Frontal cortex (tissue), 4 donors: Measurements from ENCODE around the gene ZCCHC2. TPM values are rescaled to one million over a fixed set of nuclear protein-coding genes. Genes with fewer than 3 reads are reported as not detected.

Experiments used
- DNase-seq, 2 donors: peaks; one replicate each; pipeline ENCODE4 v3.0.0; 2012; ENCODE audit warnings: low spot score in 2 of 2
- FAIRE-seq: peaks from 2 replicates; lab custom pipeline; 2012; peaks lifted over from hg19 to GRCh38; lab: Jason Lieb, UNC
- total RNA-seq: library from RNA; depleted of rRNA; stranded (reverse); fragments of >200 nt; gene quantifications from one replicate; pipeline ENCODE4 v1.2.3, GENCODE V29; 2014
- donor health status: control.
- donor health status: control.
- donor health status: control.

Gene ZCCHC2
- total RNA-seq, 1 donor from 2014 or later = 13.5 TPM

DNA sequence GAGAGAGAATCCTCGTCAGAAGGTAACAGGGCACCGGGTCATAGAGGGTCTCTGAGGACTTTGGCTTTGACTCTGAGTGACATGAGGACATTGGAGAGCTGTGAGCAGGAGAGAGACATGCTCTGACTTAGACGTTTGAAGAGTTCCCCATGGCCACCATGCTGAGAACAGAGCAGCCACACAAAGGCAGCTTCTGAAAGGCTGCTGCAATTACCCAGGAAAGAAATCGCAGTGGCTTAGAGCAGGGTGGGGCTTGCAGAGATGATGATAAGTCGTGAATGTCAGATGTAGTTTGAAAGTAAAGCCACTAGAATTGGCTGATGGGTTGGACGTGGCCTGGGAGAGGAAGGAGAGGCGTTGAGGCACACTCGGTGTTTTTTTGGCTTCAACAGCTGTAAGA lies 79.0 kb downstream of the ZCCHC2 start:
- no peak for FAIRE-seq
- DNase-seq = no peak

DNA sequence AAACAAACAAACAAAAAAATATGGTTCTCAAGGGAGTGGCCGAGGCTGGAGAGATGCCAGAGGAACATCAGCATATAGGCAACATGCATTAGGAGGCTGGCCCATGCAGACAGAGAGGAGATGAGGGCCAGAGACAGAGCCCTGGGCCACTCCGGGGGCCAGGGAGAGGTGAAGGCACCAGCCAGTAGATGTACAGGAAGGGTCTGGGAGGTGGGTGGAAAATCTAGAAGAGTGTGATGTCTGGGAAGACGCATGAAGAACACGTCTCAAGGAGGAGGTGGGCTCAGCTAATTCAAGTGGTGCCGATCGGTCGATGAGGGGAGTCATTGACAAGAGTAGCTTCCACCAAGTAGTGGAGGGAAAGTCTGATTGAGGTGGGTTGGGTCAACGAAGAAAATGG lies 79.9 kb downstream of the ZCCHC2 start:
- DNase-seq (no peak), FAIRE-seq (no peak)

DNA sequence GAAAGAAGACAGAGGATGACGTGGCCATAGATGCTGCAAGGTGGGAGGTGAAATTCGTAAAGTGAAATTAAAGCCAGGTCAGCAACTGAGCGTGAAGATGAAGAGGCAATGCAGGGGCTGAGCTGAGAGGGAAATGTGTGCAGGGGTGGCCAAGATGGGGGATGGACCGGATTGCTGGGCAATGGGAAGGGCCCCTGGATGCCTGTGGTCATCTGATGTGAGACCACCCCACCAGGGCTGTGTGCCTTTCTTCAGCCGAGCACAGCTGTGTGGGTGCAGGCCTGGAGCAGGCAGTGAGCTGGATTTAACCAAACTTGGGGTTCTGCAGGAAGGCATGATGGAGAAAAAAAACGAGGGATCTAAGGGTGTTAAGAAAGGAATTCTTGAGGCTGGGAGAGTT lies 80.4 kb downstream of the ZCCHC2 start:
- DNase-seq (no peak), FAIRE-seq (no peak)

DNA sequence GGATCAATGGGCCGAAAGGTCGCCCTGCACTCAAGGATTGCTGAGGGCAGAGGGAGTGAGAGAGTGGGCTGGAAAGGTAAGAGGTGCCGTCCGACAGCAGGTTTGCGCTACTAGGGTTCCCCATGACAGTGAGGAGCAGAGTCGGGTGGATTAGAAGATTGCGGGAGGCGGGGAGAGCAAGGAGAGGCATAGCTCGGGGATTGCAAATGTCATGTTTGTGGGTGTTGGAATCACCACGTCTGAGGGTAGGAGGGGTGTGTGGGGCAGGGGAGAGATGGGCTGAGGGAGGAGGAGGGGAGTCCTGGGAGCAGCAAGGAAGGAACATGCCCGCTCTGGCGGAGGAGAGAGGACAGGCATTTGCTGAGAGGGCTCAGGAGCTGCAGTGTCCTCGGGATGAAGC lies 81.2 kb downstream of the ZCCHC2 start:
- DNase-seq = no peak
- no peak for FAIRE-seq

DNA sequence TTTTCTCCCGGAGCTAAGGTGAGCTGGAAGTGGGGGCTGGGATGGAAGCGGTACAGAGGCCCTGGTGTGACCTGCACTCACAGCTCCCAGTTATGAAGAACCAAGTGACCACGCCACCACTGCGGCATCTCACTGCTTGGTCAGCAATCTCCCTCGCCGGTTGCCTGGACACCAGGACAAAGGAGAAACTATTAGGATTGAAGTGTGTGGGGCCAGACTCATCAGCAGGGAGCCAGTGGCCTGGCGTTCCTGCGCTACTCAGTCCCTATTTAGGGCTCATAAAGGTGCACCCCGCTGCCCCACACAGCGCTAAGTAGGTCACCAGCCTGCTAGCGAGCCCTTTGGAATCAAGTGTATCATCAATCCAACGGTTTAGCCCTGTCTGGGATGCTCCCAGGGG lies 82.9 kb downstream of the ZCCHC2 start:
- FAIRE-seq (no peak), DNase-seq (no peak)

DNA sequence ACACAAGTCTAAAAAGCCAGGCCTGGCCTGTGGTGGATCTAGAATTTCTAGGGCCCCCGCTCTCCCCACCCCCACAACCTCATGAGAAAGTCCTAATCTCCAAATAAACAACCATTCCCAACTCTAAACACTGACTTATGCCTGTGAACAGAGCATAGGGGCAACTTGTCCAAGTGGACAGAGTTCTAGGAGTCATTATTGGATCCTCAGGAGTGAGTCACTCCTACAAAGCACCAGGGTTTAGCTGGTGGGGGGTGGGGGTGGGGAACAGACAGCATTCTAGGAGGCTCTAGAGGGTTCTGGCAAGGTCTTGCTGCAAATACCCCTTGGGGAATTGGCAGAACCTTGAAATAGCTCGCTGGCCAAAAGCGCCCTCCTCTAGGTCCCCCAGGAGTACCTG lies 83.3 kb downstream of the ZCCHC2 start:
- DNase-seq (no peak), FAIRE-seq (no peak)

DNA sequence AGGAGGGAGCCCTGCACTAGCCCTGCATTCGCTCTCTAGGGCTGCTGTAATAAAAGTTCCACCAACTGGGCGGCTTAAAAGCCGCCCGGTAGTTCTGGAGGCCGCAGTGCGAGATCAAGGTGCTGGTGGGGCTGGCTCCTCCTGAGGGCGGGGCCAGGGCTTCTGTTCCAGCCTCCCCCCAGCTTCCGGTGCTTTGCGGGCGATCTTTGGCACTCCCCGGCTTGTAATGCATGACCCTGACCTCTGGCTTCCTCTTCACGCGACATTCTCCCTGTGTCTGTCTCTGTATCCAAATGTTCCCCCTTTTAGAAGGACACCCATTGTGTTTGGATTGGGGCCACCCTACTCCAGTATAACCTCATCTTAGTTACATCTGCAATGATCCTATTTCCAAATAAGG lies 84.5 kb downstream of the ZCCHC2 start:
- DNase-seq (no peak), FAIRE-seq (no peak)

DNA sequence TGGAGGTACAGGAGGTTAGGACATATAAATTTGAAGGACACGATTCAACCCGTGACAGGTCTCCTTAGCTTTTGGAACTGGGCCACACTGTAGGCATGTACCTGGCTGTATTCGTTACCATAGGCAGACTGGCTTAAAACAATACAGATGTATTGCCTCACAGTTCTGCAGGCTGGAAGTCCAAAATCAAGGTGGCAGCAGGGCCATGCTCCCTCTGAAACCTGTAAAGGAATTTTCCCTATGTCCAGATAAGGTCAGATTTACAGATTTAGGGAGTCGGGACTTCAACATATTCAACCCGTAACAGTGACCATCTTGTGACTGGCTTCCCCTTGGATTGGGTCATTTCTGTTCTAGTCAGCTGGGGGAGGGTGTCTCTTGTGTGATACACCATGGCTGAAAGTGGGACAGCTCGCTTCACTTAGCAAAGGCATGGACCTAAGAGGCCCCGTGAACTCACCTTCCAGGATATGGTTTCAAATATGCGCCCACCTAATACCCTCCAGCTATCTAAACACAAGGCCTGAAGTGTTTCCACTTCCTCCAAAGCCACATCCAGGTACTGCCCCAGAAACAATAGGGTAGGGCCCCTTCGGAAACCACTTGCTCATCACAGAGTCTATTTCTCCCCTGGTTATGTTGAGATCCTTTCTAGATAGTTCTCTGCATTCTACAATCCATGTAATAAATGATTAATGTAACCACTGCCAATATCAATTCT lies 85.0 kb downstream of the ZCCHC2 start:
- DNase-seq (no peak), FAIRE-seq (no peak)

DNA sequence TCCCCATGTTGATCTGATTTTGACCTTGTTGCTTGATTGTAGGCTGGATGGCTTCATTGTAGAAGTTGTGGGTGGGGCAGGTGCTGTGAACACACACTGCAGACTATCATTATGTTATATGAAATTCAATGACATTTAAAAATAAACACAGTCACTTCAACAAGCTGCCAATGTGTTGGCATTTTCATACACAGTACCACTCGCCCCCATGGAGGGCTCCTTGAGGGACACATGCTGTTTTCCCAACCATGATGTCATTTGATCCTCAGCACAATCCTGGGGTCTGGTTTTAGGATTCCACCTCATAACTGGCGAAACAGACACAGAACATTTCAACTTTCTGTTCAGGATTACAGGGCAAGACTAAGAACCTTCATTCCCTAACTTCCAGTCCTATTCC lies 86.9 kb downstream of the ZCCHC2 start:
- no peak for FAIRE-seq
- no peak for DNase-seq

DNA sequence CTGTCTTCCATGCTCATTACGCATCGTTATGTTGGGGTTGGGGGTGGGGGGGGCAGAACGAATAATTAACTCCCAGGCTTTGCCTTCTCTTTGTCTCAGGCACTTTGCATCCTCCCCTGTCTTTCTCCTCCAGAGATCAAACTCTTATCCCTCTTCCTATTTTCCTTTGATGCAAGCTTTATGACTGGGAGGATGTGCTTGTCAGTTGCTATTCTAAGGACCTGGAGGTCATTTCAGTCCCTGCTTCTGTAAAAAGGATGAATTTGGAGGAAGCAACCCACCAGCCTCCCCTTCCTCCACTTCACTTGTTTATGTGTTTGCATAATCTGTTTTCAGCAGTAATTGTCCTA lies 87.5 kb downstream of the ZCCHC2 start:
- FAIRE-seq (no peak), DNase-seq (no peak)

DNA sequence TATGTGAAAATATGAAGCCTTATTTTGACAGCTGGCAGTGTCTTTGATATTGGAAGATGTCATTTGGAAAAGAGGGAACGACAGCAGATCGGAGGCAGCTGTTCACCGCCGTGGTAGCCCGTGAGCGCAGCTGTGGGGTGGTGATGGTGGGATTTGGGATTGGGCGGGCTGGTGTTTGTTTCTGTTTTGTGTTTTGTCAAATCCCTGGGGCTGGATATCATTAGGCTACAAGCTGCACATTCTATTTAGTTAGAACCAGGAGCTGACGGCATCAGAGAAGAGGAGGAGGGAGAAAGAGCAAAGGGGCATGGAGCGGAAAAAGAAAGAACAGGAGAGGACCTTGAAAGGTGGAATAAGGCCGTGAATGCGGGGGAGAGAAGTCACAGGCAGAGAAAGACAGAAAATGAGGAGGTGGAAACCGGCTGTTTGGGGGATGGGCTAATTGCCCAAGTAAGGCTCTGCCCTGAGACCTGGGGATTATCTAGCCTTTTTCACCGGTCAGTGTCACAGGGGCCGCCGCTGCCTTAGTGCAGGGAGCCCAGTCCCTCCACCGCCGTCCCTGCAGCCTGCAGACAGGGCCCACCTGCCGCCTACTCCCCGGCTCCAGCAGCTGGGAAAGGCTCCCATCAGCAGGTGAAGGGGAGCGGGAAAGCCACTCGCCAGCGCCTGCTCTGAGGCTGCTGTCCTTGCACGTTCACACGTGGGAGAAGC lies 88.0 kb downstream of the ZCCHC2 start:
- FAIRE-seq = no peak
- no peak for DNase-seq

DNA sequence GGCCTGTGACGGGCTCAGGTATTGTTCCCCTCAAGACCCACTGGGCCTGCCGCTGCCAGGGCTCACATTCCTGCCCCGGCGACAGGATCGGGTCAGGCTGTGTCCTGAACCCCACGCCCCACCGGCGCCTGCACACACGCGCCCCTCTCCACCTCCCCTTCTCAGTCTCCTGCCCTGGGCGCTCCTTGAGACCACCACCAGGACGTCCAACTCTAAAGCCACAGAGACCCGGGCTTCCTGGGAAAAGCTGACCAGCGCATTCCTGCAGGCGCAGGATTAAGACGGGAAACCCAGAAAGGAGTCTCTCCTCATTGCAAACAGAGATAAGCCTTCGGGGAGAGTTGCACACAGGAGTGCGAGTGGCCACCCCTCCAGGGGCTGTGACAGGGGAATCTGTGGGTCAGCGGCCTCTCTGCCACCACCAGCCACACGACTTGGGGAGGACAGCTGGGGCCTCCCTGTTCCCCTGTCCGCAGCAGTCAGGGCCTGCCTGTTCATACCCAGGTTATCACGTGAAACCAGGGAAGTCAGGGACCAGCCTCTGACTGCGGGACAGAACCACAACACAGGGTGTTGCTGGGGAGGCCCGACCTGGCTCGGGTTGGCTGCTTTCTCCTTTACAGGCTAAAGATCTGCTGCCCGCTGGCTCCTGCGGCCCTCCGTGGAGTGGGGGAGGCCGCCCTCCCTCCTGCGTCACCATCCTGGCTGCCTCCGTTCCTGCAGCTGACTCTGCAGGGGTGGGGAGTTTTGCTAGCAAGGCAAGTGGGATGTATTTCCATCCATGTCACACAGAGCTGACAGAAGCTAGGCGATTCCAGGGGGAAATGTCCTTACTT lies 88.8 kb downstream of the ZCCHC2 start:
- DNase-seq = no peak
- no peak for FAIRE-seq

DNA sequence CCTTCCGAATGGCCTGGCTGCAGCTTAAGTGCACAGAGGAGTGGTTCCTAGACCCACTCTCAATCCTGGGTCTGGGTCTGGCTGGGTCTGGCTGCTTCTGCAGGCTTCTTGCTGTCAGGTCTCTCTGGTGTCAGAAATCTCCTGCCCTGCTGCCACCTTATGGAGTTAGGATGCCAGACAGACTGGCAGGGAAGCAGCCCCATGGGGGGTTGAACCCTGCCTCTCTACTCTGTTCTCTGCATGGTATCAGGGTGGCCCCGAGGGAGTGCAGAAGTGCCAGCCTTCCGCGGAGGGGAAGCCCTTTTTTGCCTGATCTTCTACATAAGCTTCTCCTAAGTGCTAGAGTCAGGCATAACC lies 89.4 kb downstream of the ZCCHC2 start:
- FAIRE-seq = no peak
- DNase-seq = no peak

DNA sequence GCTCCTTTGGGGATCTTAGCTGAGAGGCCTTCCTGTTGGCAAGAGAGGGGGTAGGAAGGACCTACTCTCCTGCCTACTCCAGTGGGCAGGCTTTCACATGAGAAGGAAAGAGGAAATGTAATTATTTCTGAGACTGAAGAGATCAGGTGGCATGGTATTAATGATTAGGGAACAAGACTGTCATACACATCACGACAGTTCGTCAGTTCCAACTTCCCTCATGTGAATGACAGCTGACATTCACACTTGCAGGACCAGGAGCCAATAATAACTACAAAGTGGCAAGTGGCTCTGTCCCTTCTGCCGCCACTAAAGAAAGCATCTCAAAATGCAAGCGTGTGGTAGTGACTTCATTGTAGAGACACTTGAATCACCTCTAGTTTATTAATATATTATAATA lies 90.0 kb downstream of the ZCCHC2 start:
- no peak for DNase-seq
- FAIRE-seq = no peak

DNA sequence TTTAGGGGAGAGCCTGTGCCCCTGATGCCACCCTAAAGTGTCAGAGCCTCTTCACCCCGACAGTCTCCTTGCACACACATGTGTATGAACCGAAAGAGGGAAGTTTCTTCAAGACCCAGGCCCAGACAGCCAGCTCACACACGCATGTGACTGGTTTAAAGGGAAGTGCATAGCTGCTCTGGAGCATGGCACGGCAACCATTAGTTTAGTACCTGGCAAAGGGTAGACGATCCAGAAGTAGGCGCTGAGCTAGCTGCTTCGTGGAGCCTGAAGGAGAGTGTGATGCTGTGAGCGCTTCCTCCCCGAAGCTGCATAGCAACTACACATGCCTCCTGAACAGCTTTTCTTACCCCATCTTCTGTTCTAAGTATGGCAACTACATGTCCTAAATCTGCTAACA lies 91.7 kb downstream of the ZCCHC2 start:
- DNase-seq (no peak), FAIRE-seq (no peak)

DNA sequence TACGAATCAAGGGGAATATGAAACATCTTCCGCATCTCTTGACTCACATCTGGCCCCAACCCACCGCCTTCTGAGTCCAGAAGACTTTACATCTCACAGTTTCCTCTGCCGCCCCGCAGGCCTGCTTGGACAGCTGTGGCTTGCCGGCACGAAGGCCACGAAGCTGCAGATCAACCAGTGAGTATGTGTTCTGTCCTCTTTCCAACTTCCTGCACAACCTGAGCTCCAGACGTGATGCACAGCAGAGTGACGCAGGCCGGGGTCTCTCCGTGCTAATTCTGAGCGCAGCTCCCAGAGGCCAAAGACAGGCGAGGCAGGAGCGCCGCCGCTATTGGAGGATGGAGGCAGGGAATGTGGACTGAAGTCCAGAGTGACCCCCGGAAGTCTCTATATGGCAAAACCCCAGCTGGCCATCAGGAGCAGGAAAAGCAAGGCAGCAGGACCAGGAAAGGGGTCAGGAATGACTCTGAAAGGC lies 93.5 kb downstream of the ZCCHC2 start:
- no peak for FAIRE-seq
- no peak for DNase-seq

DNA sequence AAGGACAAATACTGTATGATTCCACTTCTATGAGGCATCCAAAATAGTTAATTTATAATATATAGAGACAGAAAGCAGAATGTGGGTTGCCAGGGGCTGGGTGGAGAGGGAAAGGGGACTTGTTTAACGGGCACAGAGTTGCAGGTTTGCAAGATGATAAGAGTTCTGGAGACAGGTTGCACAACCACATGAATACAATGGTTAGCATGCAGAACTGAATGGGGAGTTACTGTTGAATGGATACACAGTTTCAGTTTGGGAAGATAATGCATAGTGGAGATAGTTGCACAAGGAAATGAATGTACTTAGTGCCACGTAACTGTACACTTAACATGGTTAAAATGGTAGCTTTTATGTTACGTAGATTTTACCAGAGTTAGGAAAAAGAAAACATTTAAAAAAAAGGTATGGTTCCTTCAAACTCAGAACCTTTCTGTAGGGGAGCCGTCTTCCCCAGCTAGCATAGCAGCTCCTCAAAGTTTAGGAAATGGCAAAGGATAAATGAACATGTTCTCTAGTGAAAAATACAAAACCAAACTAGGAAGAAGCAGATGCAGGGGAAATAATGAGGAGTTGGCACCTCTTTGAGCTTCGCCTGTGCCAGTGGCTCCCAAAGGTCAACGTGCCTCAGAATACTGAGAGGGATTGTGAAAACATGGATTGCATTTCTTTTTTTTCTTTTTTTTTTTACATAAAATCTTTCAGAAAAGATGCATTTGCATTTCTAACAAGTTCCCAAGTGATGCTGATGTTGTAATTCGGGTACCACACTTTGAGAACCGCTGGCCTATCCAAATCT lies 95.2 kb downstream of the ZCCHC2 start:
- DNase-seq (no peak), FAIRE-seq (no peak)

DNA sequence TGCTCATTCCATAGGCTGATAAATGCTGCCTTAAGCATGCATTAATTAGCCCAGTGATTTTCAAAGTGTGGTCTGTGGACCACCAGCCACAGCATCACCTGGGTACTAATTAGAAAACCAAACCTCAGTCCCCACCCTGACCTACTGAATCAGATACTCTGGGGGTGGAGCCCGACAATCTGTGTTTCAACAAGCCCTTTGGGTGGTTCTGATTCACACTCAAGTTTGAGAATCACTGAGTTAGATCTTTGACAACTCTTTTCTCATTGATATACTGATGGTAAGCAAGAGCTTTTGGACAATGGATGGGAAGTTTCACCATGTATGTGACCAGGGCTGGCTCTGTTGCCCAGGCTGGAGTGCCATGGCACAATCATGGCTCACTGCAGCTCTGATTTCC lies 95.9 kb downstream of the ZCCHC2 start:
- no peak for FAIRE-seq
- DNase-seq = no peak

DNA sequence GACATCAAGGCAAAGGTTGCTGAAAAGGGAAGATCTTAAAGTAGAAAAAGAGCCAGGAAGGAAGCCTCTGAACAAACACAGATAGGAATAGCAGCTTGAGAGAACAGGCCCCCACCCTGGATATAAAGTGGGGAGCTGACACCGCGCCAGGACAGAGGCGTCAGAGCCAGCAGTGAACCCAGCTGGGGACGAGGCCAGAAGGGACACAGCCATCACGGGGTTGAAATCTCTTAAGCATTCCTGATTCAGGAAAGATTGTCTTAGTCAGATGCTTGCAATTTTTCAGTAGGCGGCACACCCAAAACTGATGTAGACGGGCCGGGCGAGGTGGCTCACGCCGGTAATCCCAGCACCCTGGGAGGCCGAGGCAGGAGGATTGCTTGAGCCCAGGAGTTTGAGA lies 98.7 kb downstream of the ZCCHC2 start:
- no peak for DNase-seq
- FAIRE-seq = no peak

DNA sequence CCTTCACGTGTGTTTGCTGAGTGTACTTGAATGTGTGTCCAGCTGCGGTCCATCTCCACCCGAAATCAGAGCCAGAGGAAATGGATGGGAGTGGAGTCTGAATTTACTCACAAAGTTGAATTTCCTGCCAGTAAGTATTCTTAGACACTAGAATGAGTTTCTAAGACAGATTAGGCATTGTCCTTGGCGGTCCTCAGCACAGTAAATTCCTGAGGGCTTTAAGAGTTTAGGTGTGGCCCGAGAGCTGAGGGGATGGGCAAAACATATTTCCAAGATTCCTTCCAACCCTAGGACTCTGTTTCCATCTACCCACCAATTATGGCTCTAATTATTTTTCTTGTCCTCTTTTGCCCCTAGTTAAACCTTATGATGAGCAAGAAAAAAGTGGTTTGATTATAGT lies 102.2 kb downstream of the ZCCHC2 start:
- no peak for DNase-seq
- no peak for FAIRE-seq
